A673 (cell line): ENCODE data around the gene QPCTL. TPM values are rescaled to one million over a fixed set of nuclear protein-coding genes. Genes with fewer than 3 reads are reported as not detected.
"Not testable (repeated sequence)": the region's sequence is repeated elsewhere in the genome, so short reads cannot be mapped to it uniquely, and the experiment has no call there.

Experiments
- BruUV-seq: library from RNA; stranded (reverse); fragments of 400-500 nt; replicated peaks from 2 replicates; lab custom pipeline; 2021; lab: Mats Ljungman, UMichigan
- CTCF ChIA-PET: fragments of 300-600 bp; sonication (Branson Sonifier 250); formaldehyde crosslinking; loops from one replicate; lab custom pipeline; 2022; ENCODE audit warnings: antibody characterized with exemption; lab: Charles Lee
- POLR2A ChIA-PET: fragments of 300-600 bp; sonication (Branson Sonifier 250); formaldehyde crosslinking; loops from one replicate; lab custom pipeline; 2022; ENCODE audit warnings: antibody characterized with exemption; ENCODE audit not compliant: low non-redundant PET; lab: Charles Lee
- DNase-seq: peaks from one replicate; pipeline ENCODE4 v3.0.0-alpha.2; 2015; ENCODE audit warnings: low spot score
- H3K27ac ChIP-seq: fragments of 200-600 bp; sonication (generic); 2 replicates; pipeline ENCODE4 v1.5.1; 2016; ENCODE audit warnings: mixed run types, low read depth, mild to moderate bottlenecking, mixed read lengths, antibody characterized with exemption, low read length; ENCODE audit not compliant: poor library complexity, severe bottlenecking
- H3K27me3 ChIP-seq: fragments of 200-600 bp; sonication (generic); replicated peaks from 2 replicates; pipeline ENCODE4 v1.6.1; 2017; ENCODE audit warnings: mixed run types, low read depth, mild to moderate bottlenecking, mixed read lengths, antibody characterized with exemption, low read length; ENCODE audit not compliant: insufficient read depth, poor library complexity
- H3K36me3 ChIP-seq: fragments of 200-600 bp; sonication (generic); 2 replicates; pipeline ENCODE4 v1.6.1; 2016; ENCODE audit warnings: mixed run types, mild to moderate bottlenecking, mixed read lengths, antibody characterized with exemption, low read length; ENCODE audit not compliant: insufficient read depth, poor library complexity, severe bottlenecking
- H3K4me1 ChIP-seq: fragments of 200-600 bp; sonication (generic); 2 replicates; pipeline ENCODE4 v1.6.1; 2017; ENCODE audit warnings: mixed run types, mild to moderate bottlenecking, mixed read lengths, antibody characterized with exemption, low read length; ENCODE audit not compliant: insufficient read depth, poor library complexity, severe bottlenecking
- H3K4me3 ChIP-seq: fragments of 200-600 bp; sonication (generic); 2 replicates; pipeline ENCODE4 v1.5.1; 2016; ENCODE audit warnings: low read depth, mixed run types, mild to moderate bottlenecking, mixed read lengths, low read length; ENCODE audit not compliant: poor library complexity, severe bottlenecking
- H3K9me3 ChIP-seq: fragments of 200-600 bp; sonication (generic); 2 replicates; pipeline ENCODE4 v1.6.1; 2016; ENCODE audit warnings: mixed run types, low read depth, mild to moderate bottlenecking, mixed read lengths, antibody characterized with exemption, low read length; ENCODE audit not compliant: poor library complexity, severe bottlenecking
- CTCF ChIP-seq: fragments of 300-800, 200-600 bp; sonication (generic); conservative IDR thresholded peaks from 2 replicates; pipeline ENCODE4 v1.5.1; 2017; ENCODE audit warnings: low read depth, mild to moderate bottlenecking, antibody characterized with exemption, low read length, moderate library complexity, mixed read lengths
- EZH2 ChIP-seq: fragments of 200-600 bp; sonication (generic); IDR thresholded peaks from 2 replicates; pipeline ENCODE4 v1.6.1; 2017; ENCODE audit warnings: borderline replicate concordance, low read depth, mild to moderate bottlenecking, mixed read lengths, antibody characterized with exemption, low read length; ENCODE audit not compliant: poor library complexity, severe bottlenecking
- intact Hi-C: fragments of 100-400 bp; cut with micrococcal nuclease; formaldehyde crosslinking; loops from one replicate; pipeline ENCODE4 v1.10.0; 2022; ENCODE audit not compliant: unreplicated experiment
- total RNA-seq: library from RNA; stranded (reverse); gene quantifications from 2 replicates; pipeline ENCODE4 v1.2.3, GENCODE V29; 2021

QPCTL gene
- total RNA-seq, 1 experiment from 2014 or later, result 12.8 TPM

- Histone ChIP-seq H3K27me3 (no peaks in the 10 kb centered on the region), H3K9me3 (no peaks in the 10 kb centered on the region), H3K4me1 (peaks cover 8% of the 10 kb centered on the region), H3K27ac (peak overlapping the region; percentile 98), H3K4me3 (peak overlapping the region; percentile 63), H3K36me3 (peaks cover 9% of the 10 kb centered on the region)
- TF ChIP-seq CTCF (peak; percentile 27; the same call in 1 of the 2 replicates), EZH2 (no peak)
- CTCF ChIA-PET, result interaction anchor here (1.6 kb wide), 1 partner anchor 25 kb away, joined by 6 read pairs; the partner anchor contains the start of gene QPCTL
- DNase-seq, result peak; percentile 99
- POLR2A ChIA-PET, result interaction anchor here (0.6 to 1.3 kb wide), 7 partner anchors 13 to 263 kb away, joined by 3 to 14 read pairs (median 5); partner anchors contain the start of genes FBXO46 and IRF2BP1
- intact Hi-C loops, result no loop called here
- BruUV-seq, result no TSS peak
These were observed 24.9 kb downstream of the QPCTL start for GRCh38 chr19:45717131-45717982.

GRCh38 chr19:45717983-45718650, 25.7 kb downstream of the QPCTL start:
- Histone ChIP-seq H3K4me1 (peaks cover 11% of the 10 kb centered on the region), H3K27ac (peak overlapping the region; percentile 98), H3K4me3 (peak overlapping the region; percentile 63), H3K36me3 (peaks cover 2% of the 10 kb centered on the region), H3K27me3 (no peaks in the 10 kb centered on the region), H3K9me3 (no peaks in the 10 kb centered on the region)
- ChIA-PET POLR2A (interaction anchor here (1.3 kb wide), 1 partner anchor 13 kb away, joined by 3 read pairs; the partner anchor contains the start of gene FBXO46), CTCF (interaction anchor here (1.6 kb wide), 1 partner anchor 26 kb away, joined by 6 read pairs; the partner anchor contains the start of gene QPCTL)
- TF ChIP-seq CTCF (no peak), EZH2 (no peak)
- intact Hi-C loops, result no loop called here
- BruUV-seq, result no TSS peak
- DNase-seq, result no peak

GRCh38 chr19:45720065-45720464, 27.6 kb downstream of the QPCTL start:
- intact Hi-C loops, DNase-seq, BruUV-seq, H3K9me3 ChIP-seq, H3K27me3 ChIP-seq, H3K4me3 ChIP-seq, POLR2A ChIA-PET, CTCF ChIA-PET, H3K27ac ChIP-seq, H3K36me3 ChIP-seq: not testable (repeated sequence)
- peaks cover 14% of the 10 kb centered on the region for H3K4me1 ChIP-seq

- H3K9me3 ChIP-seq, DNase-seq, H3K36me3 ChIP-seq, BruUV-seq, H3K4me3 ChIP-seq, H3K27ac ChIP-seq, intact Hi-C loops, H3K27me3 ChIP-seq: not testable (repeated sequence)
- ChIA-PET CTCF (interaction anchor here (0.6 kb wide), 1 partner anchor 348 kb away, joined by 3 read pairs; no protein-coding TSS in a partner anchor), POLR2A (interaction anchor here (0.6 kb wide), 1 partner anchor 15 kb away, joined by 6 read pairs; no protein-coding TSS in a partner anchor)
- H3K4me1 ChIP-seq, result peaks cover 16% of the 10 kb centered on the region
These were observed 36.2 kb downstream of the QPCTL start for GRCh38 chr19:45728683-45729082.
